Transverse colon (tissue), 4 donors: Measurements from ENCODE around the gene UCKL1. TPM values are rescaled to one million over a fixed set of nuclear protein-coding genes. Genes with fewer than 3 reads are reported as not detected.
"Not testable (repeated sequence)": the region's sequence is repeated elsewhere in the genome, so short reads cannot be mapped to it uniquely, and the experiment has no call there.

Source experiments
- DNase-seq: peaks from one replicate; pipeline ENCODE4 v3.0.0-alpha.2; 2019
- H3K27ac ChIP-seq, 4 donors: fragments of 200-600 bp; sonication (generic); 2 replicates each; pipeline ENCODE4 v1.5.1; 2016 to 2018; ENCODE audit warnings: inconsistent platforms in 4 of 4
- H3K27me3 ChIP-seq: fragments of 200-600 bp; sonication (generic); 2 replicates; pipeline ENCODE4 v1.5.1; 2017; ENCODE audit warnings: inconsistent platforms
- H3K36me3 ChIP-seq, 4 donors: fragments of 200-600 bp; sonication (generic); 2 replicates each; pipeline ENCODE4 v1.5.1; 2017 to 2019; ENCODE audit warnings: inconsistent platforms in 4 of 4
- H3K4me1 ChIP-seq, 4 donors: fragments of 200-600 bp; sonication (generic); 2 replicates each; pipeline ENCODE4 v1.5.1; 2017 to 2020; ENCODE audit warnings: inconsistent platforms in 4 of 4
- H3K4me3 ChIP-seq, 4 donors: fragments of 200-600 bp; sonication (generic); 1 replicate in 1 of 4; 2 replicates in 3 of 4; pipeline versions ENCODE4 v1.5.1 to v1.6.1; 2017 to 2019; ENCODE audit warnings: inconsistent platforms in 4 of 4
- H3K9me3 ChIP-seq, 2 donors: fragments of 200-600 bp; sonication (generic); 2 replicates each; pipeline ENCODE4 v1.5.1; 2017 to 2019; ENCODE audit warnings: inconsistent platforms in 2 of 2
- CTCF ChIP-seq, 5 experiments: fragments of 200-600 bp in 3 of 5; fragments of 450-650 bp in 2 of 5; sonication (generic) in 3 of 5; IDR thresholded peaks; 1 replicate in 2 of 5; 2 replicates in 3 of 5; pipeline ENCODE4 v1.5.1; 2016 to 2017; ENCODE audit warnings: antibody characterized with exemption in 5 of 5, inconsistent platforms in 3 of 5, mild to moderate bottlenecking in 2 of 5, moderate library complexity in 1 of 5
- EP300 ChIP-seq: sonication (generic); formaldehyde crosslinking; IDR thresholded peaks from one replicate; pipeline ENCODE4 v1.6.1; 2017; ENCODE audit warnings: antibody characterized with exemption, low read depth
- POLR2A ChIP-seq: fragments of 450-650 bp; IDR thresholded peaks from one replicate; pipeline ENCODE4 v1.6.1; 2016; ENCODE audit warnings: antibody characterized with exemption, mild to moderate bottlenecking, moderate library complexity
- POLR2AphosphoS5 ChIP-seq, 3 donors: sonication (generic); formaldehyde crosslinking; IDR thresholded peaks; one replicate each; pipeline ENCODE4 v1.6.1; 2016; ENCODE audit warnings: antibody characterized with exemption in 3 of 3
- WGBS, 2 donors: methylation state at CpG; one replicate each; pipeline ENCODE4 v1.1.5; 2018; ENCODE audit warnings: low coverage in 1 of 2; 5-methylcytosine and 5-hydroxymethylcytosine counted together
- in situ Hi-C, 4 donors: fragments of 200-750 bp; cut with MboI; loops; one replicate each; pipeline versions ENCODE4 v1.15.0 to v1.15.1; 2017; ENCODE audit warnings: low sequenced_read_pairs in 3 of 4, low pct_ligation_motif_present in 1 of 4, low pct_unique_long_range_greater_than_20kb in 1 of 4
- intact Hi-C: fragments of 100-400 bp; cut with DNase I; formaldehyde crosslinking; loops from one replicate; pipeline ENCODE4 v1.15.1; 2023; ENCODE audit warnings: low total_unique reads
- total RNA-seq, 4 donors: library from RNA; depleted of rRNA; stranded (reverse); fragments of >200 nt; gene quantifications; one replicate each; pipeline ENCODE4 v1.1.0, GENCODE V29; 2016

UCKL1 gene
- total RNA-seq, 4 donors from 2014 or later = 41.1 to 189 (median 68.5) TPM

GRCh38 chr20:63963784-63964301 lies 7.6 kb upstream of the UCKL1 start:
- TF ChIP-seq POLR2A (no peak), POLR2AphosphoS5 (IDR thresholded peaks at IDR 0.05) (no peak), EP300 (no peak), CTCF (IDR thresholded peaks at IDR 0.05) (no peak)
- in situ Hi-C loops (no loop called here), intact Hi-C loops (no loop called here)
- Histone ChIP-seq H3K4me1 (peaks cover 5 to 6% (median 6%) of the 10 kb centered on the region in 4 donors), H3K4me3 (no peak overlapping the region), H3K36me3 (no peaks in the 10 kb centered on the region), H3K27ac (no peak overlapping the region), H3K27me3 (peaks cover under 1% of the 10 kb centered on the region), H3K9me3 (no peaks in the 10 kb centered on the region)
- DNase-seq = no peak
- 92 to 100% methylated on average over 1 to 12 of the region's 16 CpGs for WGBS, 2 donors

GRCh38 chr20:63963348-63963741 lies 7.1 kb upstream of the UCKL1 start:
- 92% methylated on average over 16 of the region's 27 CpGs; no CpG with 5 or more reads in 1 of the 2 donors for WGBS, 2 donors
- no peak overlapping the region for H3K4me3 ChIP-seq
- H3K9me3 ChIP-seq = no peaks in the 10 kb centered on the region
- TF ChIP-seq EP300 = no peak
- no peak for TF ChIP-seq POLR2A
- intact Hi-C loops (no loop called here), in situ Hi-C loops (no loop called here)
- H3K36me3 ChIP-seq = no peaks in the 10 kb centered on the region
- no peaks in the 10 kb centered on the region for H3K27me3 ChIP-seq
- H3K4me1 ChIP-seq = peaks cover under 1% of the 10 kb centered on the region in 4 donors
- no peak overlapping the region for H3K27ac ChIP-seq
- no peak for DNase-seq

- TF ChIP-seq CTCF (IDR thresholded peaks at IDR 0.05) (no peak), POLR2AphosphoS5 (IDR thresholded peaks at IDR 0.05) (no peak), EP300 (no peak), POLR2A (no peak)
- 93% methylated on average over 61 of the region's 61 CpGs; no CpG with 5 or more reads in 1 of the 2 donors for WGBS, 2 donors
Measured at GRCh38 chr20:63962426-63963347, 6.5 kb upstream of the UCKL1 start.

GRCh38 chr20:63961664-63962425 lies 5.6 kb upstream of the UCKL1 start:
- no peak for TF ChIP-seq POLR2A
- no peak for TF ChIP-seq CTCF (IDR thresholded peaks at IDR 0.05)
- TF ChIP-seq POLR2AphosphoS5 (IDR thresholded peaks at IDR 0.05) = no peak
- TF ChIP-seq EP300 = no peak
- intact Hi-C loops (no loop called here), in situ Hi-C loops (no loop called here)
- 85% methylated on average over 26 of the region's 26 CpGs; no CpG with 5 or more reads in 1 of the 2 donors for WGBS, 2 donors
- H3K36me3 ChIP-seq = no peaks in the 10 kb centered on the region
- H3K27ac ChIP-seq = no peak overlapping the region
- no peaks in the 10 kb centered on the region for H3K27me3 ChIP-seq
- H3K4me3 ChIP-seq = no peak overlapping the region
- H3K4me1 ChIP-seq = peaks cover 4 to 16% (median 13%) of the 10 kb centered on the region in 4 donors
- H3K9me3 ChIP-seq = no peaks in the 10 kb centered on the region
- no peak for DNase-seq

More at GRCh38 chr20:63962426-63963347, 6.5 kb upstream of the UCKL1 start:
- Histone ChIP-seq H3K9me3 (no peaks in the 10 kb centered on the region), H3K4me3 (no peak overlapping the region), H3K36me3 (no peaks in the 10 kb centered on the region), H3K4me1 (peaks cover 4 to 7% (median 5%) of the 10 kb centered on the region in 4 donors), H3K27ac (no peak overlapping the region), H3K27me3 (no peaks in the 10 kb centered on the region)
- in situ Hi-C loops (no loop called here), intact Hi-C loops (no loop called here)
- no peak for DNase-seq

GRCh38 chr20:63960654-63961621 lies 4.7 kb upstream of the UCKL1 start:
- H3K36me3 ChIP-seq, H3K4me3 ChIP-seq, in situ Hi-C loops, DNase-seq, intact Hi-C loops, H3K27ac ChIP-seq, H3K9me3 ChIP-seq, H3K27me3 ChIP-seq: not testable (repeated sequence)
- H3K4me1 ChIP-seq = peaks cover 4 to 19% (median 16%) of the 10 kb centered on the region in 4 donors
- 67% methylated on average over 3 of the region's 15 CpGs; no CpG with 5 or more reads in 1 of the 2 donors for whole genome bisulfite sequencing, 2 donors
